IPS-11a (cell line): Measurements from ENCODE around the gene CARTPT.

Experiments used
- H3K4me3 ChIP-seq: one replicate; pipeline ENCODE4 v1.5.1; 2013; ENCODE audit warnings: low read depth, low read length, control low read depth

The CARTPT gene

GRCh38 chr5:71719063-71719964 lies at the start of gene CARTPT:
CARTPT (plus strand) TSS chr5:71719275; CDS start chr5:71719294, 19 bp downstream.
- H3K4me3 ChIP-seq = peak within 1 kb of the TSS; percentile 25

- no peak overlapping the region for H3K4me3 ChIP-seq
Observed at GRCh38 chr5:71677977-71678376, 41.1 kb upstream of the CARTPT start.

GRCh38 chr5:71679714-71680113 lies 39.4 kb upstream of the CARTPT start:
- no peak overlapping the region for H3K4me3 ChIP-seq

GRCh38 chr5:71680510-71680909 lies 38.6 kb upstream of the CARTPT start:
- no peak overlapping the region for H3K4me3 ChIP-seq

- no peak overlapping the region for H3K4me3 ChIP-seq
Observed at GRCh38 chr5:71681296-71681695, 37.8 kb upstream of the CARTPT start.

GRCh38 chr5:71684309-71684708 lies 34.8 kb upstream of the CARTPT start:
- H3K4me3 ChIP-seq = no peak overlapping the region

GRCh38 chr5:71693828-71694427 lies 25.1 kb upstream of the CARTPT start:
- H3K4me3 ChIP-seq = no peak overlapping the region

GRCh38 chr5:71695071-71695470 lies 24.0 kb upstream of the CARTPT start:
- no peak overlapping the region for H3K4me3 ChIP-seq

GRCh38 chr5:71695595-71695994 lies 23.5 kb upstream of the CARTPT start:
- H3K4me3 ChIP-seq = no peak overlapping the region

GRCh38 chr5:71697967-71698366 lies 21.1 kb upstream of the CARTPT start:
- H3K4me3 ChIP-seq = no peak overlapping the region

- no peak overlapping the region for H3K4me3 ChIP-seq
Observed at GRCh38 chr5:71699233-71699632, 19.8 kb upstream of the CARTPT start.

- H3K4me3 ChIP-seq = no peak overlapping the region
Observed at GRCh38 chr5:71699751-71700150, 19.3 kb upstream of the CARTPT start.

GRCh38 chr5:71700803-71701202 lies 18.3 kb upstream of the CARTPT start:
- H3K4me3 ChIP-seq = no peak overlapping the region

- H3K4me3 ChIP-seq = no peak overlapping the region
Observed at GRCh38 chr5:71701407-71701806, 17.7 kb upstream of the CARTPT start.

GRCh38 chr5:71703941-71704340 lies 15.1 kb upstream of the CARTPT start:
- no peak overlapping the region for H3K4me3 ChIP-seq

GRCh38 chr5:71705421-71705820 lies 13.7 kb upstream of the CARTPT start:
- H3K4me3 ChIP-seq = no peak overlapping the region

GRCh38 chr5:71706906-71707305 lies 12.2 kb upstream of the CARTPT start:
- H3K4me3 ChIP-seq = no peak overlapping the region

GRCh38 chr5:71711610-71712009 lies 7.5 kb upstream of the CARTPT start:
- H3K4me3 ChIP-seq = no peak overlapping the region

- no peak overlapping the region for H3K4me3 ChIP-seq
Observed at GRCh38 chr5:71714911-71715310, 4.2 kb upstream of the CARTPT start.

GRCh38 chr5:71727978-71728377 lies 8.9 kb downstream of the CARTPT start:
- no peak overlapping the region for H3K4me3 ChIP-seq

- H3K4me3 ChIP-seq = no peak overlapping the region
Observed at GRCh38 chr5:71731015-71731414, 11.9 kb downstream of the CARTPT start.

GRCh38 chr5:71732011-71732410 lies 12.9 kb downstream of the CARTPT start:
- no peak overlapping the region for H3K4me3 ChIP-seq
